HG02852 (cell line): ENCODE data around the gene PPP1R36.

Source experiments
- ATAC-seq: cut with Tn5 transposase; IDR thresholded peaks from one replicate; pipeline ENCODE4 v1.9.1; 2021; ENCODE audit warnings: mild to moderate bottlenecking, moderate library complexity; ENCODE audit not compliant: unreplicated experiment

The PPP1R36 gene, protein sequence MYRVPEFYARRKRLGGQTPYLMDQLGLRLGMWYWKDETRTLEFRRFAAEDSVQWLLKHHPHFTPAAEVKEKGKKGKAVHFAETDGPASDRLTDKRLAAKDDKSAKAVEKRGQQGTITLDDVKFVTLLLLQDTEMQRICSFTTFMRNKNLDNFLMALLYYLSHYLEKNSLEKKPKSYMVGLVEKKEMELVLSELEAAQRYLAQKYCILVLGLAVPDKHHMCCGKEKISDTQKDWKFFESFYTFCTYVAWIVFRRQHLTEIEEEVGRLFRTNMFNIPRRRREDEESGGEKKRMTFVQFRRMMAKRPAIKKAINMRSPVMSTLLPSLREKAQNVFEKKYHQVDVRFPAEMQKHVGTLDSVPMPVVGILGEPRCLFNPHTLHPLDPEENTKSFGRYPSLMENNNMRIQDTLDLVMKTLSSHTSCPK

DNA sequence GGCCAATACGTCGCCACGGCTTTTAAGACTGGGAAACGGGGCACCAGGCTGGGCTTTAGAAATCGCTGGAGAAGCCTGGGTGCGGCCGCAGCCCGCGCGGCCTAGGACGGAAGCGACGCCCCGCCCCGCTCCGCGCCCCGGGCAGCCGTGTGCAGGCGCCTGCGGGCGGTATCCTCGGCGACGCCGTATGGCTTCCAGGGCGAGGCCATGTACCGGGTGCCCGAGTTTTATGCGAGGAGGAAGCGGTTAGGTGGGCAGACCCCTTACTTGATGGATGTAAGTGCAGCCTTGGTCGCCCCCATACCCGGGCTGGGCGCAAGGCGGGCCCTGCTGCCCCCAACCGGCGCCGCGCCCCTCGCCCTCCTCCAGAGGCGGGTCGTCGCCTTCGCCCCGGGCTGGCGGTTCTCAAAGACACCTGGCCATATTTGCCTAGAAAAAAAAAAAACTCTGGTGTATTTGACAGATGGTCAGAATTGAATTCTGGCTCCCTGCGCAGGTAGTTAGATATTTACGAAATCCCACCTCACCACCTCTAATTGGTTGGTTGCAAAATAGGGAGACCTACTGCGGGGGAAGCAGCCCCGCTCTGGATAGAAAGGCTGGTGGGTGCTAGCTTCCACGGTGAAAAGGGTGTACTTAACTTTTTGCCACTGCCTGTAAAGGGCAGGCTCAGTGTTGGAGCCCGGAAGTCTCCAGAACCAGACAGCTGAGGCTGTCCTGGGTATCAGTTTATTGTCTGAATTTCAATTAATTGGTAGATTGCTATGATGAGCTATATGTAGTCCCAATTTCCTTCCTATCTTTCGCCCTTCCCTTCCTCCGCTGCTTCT is at the start of gene PPP1R36:
TSS of gene PPP1R36 (plus strand) at position 171 of the 830 bp plus-strand sequence. CDS start at position 208, 37 bp downstream.
- no peak for ATAC-seq

GRCh38 chr14:64500088-64500487 is 49.7 kb upstream of the PPP1R36 start:
- ATAC-seq, result no peak

- no peak for ATAC-seq
Observed at GRCh38 chr14:64501411-64502171, 48.2 kb upstream of the PPP1R36 start.

GRCh38 chr14:64502456-64502855 is 47.3 kb upstream of the PPP1R36 start:
- no peak for ATAC-seq

DNA sequence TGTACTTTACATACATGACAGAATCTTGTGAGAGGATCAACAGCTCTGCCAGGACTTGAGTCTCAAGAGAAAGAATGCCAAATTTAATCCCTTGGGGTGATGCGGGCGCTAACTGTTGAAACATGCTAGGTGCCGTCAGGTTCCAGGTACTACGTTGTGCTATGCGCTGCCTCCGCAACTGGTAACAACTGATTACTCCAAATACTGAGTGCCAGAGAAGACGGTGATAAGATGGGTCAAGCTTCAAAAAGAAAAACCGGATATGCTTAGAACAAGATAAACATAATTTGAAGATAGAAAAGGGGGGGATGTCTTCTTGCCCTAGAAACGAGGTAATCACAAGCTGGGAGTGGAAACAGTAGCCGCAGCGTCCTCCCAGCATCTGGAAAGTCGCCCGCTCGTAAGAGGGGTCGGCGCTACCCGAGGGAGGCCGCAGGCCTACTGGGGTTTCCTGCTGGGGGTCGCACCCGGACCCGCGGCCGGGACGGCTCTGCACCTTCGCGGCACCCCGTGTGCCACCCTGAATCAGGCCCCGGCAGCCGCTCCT is 46.8 kb upstream of the PPP1R36 start:
- no peak for ATAC-seq

GRCh38 chr14:64503434-64504309 is 46.1 kb upstream of the PPP1R36 start, which contains the start of gene ZBTB25:
TSS of gene ZBTB25 (minus strand) at chr14:64503838. CDS start at chr14:64490533, 13,305 bp downstream.
- peak; percentile 56 for ATAC-seq

- ATAC-seq, result peak; percentile 22
Observed at GRCh38 chr14:64504310-64504896, 45.4 kb upstream of the PPP1R36 start, which contains the start of gene ZBTB1. TSS of gene ZBTB1 (plus strand) at chr14:64504770. CDS start at chr14:64521505, 16,735 bp downstream.

GRCh38 chr14:64504897-64505794 is 44.6 kb upstream of the PPP1R36 start:
- peak; percentile 33 for ATAC-seq

DNA sequence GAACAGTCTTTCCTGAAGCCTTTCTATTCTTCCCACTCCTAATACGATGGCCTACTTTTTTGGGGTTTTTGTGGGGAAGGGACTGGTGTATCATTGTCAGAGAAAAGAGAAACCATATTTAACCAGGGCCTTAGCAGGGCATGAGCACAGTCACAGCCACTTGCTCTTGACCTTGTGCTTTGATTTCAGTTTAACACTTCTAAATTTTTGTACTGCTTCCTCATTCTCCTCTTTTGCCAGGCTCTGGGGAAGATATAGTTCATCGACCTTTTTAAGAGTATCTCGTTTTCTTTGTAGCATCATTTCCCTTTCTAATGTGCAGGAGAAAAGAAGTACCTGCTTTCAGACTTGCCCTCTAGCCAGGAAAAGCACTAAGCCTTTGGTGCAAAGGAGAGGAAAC is 43.0 kb upstream of the PPP1R36 start:
- no peak for ATAC-seq

- no peak for ATAC-seq
Observed at GRCh38 chr14:64507376-64508156, 42.2 kb upstream of the PPP1R36 start.

- ATAC-seq, result no peak
Observed at GRCh38 chr14:64508215-64508776, 41.5 kb upstream of the PPP1R36 start.

GRCh38 chr14:64509036-64509435 is 40.7 kb upstream of the PPP1R36 start:
- no peak for ATAC-seq

- no peak for ATAC-seq
Observed at GRCh38 chr14:64510825-64511671, 38.7 kb upstream of the PPP1R36 start.

GRCh38 chr14:64513271-64513670 is 36.5 kb upstream of the PPP1R36 start:
- ATAC-seq, result no peak

- ATAC-seq, result no peak
Observed at GRCh38 chr14:64515053-64515452, 34.7 kb upstream of the PPP1R36 start.

- no peak for ATAC-seq
Observed at GRCh38 chr14:64516969-64517368, 32.8 kb upstream of the PPP1R36 start.
